Upper lobe of right lung (tissue), 1 donor: ENCODE results near the gene GRM5. TPM values are rescaled to one million over a fixed set of nuclear protein-coding genes. Genes with fewer than 3 reads are reported as not detected.
"Not testable (repeated sequence)": the region's sequence is repeated elsewhere in the genome, so short reads cannot be mapped to it uniquely, and the experiment has no call there.

Experiments
- ATAC-seq: fragments of 200-7000 bp; cut with Tn5 transposase; one replicate; pipeline ENCODE4 v1.9.1; 2020; ENCODE audit warnings: mild to moderate bottlenecking, moderate library complexity
- DNase-seq: peaks from one replicate; pipeline ENCODE4 v3.0.0-alpha.2; 2020
- H3K27ac ChIP-seq: fragments of 200-600 bp; one replicate; pipeline ENCODE4 v1.8.0; 2022
- H3K27me3 ChIP-seq: fragments of 200-600 bp; one replicate; pipeline ENCODE4 v1.8.0; 2022; ENCODE audit warnings: mild to moderate bottlenecking
- H3K36me3 ChIP-seq: fragments of 200-600 bp; one replicate; pipeline ENCODE4 v1.8.0; 2022
- H3K4me1 ChIP-seq: fragments of 200-600 bp; one replicate; pipeline ENCODE4 v1.8.0; 2022
- H3K4me3 ChIP-seq: fragments of 200-600 bp; one replicate; pipeline ENCODE4 v1.8.0; 2022; ENCODE audit warnings: mild to moderate bottlenecking
- H3K9me3 ChIP-seq: fragments of 200-600 bp; one replicate; pipeline ENCODE4 v1.8.0; 2022
- CTCF ChIP-seq: fragments of 200-600 bp; IDR thresholded peaks from one replicate; pipeline ENCODE4 v1.8.0; 2022; ENCODE audit warnings: antibody characterized with exemption
- intact Hi-C: fragments of 100-400 bp; cut with DNase I; formaldehyde crosslinking; loops from one replicate; pipeline ENCODE4 v1.11.0; 2022
- total RNA-seq: library from RNA; stranded (reverse); fragmentation: NEBNext Ultra II Directional; extraction: Animal tissue kit (Norgen Biotek cat#: 25700); gene quantifications from one replicate; pipeline ENCODE4 v1.2.1, GENCODE V29; 2021
- donor health status: DM: no; HTN: yes; CAD: no; lungs with severe emphysema.

Gene GRM5
- total RNA-seq, 1 donor from 2014 or later = 0.06 TPM

- Histone ChIP-seq H3K27me3 (no peaks in the 10 kb centered on the region), H3K27ac (no peak overlapping the region), H3K36me3 (no peaks in the 10 kb centered on the region), H3K9me3 (no peaks in the 10 kb centered on the region), H3K4me3 (no peak overlapping the region), H3K4me1 (no peaks in the 10 kb centered on the region)
- ATAC-seq = no peak
- intact Hi-C loops = no loop called here
- DNase-seq = no peak
- no peak for TF ChIP-seq CTCF
Measured at GRCh38 chr11:88950975-88951374, 114.8 kb downstream of the GRM5 start.

GRCh38 chr11:88948908-88949307, 116.9 kb downstream of the GRM5 start:
- DNase-seq, intact Hi-C loops, H3K4me3 ChIP-seq, ATAC-seq, H3K27me3 ChIP-seq, H3K4me1 ChIP-seq, H3K27ac ChIP-seq, H3K36me3 ChIP-seq, H3K9me3 ChIP-seq: not testable (repeated sequence)

- ATAC-seq, intact Hi-C loops, H3K4me1 ChIP-seq, DNase-seq, H3K36me3 ChIP-seq, H3K4me3 ChIP-seq, H3K9me3 ChIP-seq, H3K27ac ChIP-seq, H3K27me3 ChIP-seq: not testable (repeated sequence)
Measured at GRCh38 chr11:88947843-88948572, 117.8 kb downstream of the GRM5 start.

GRCh38 chr11:88929665-88930064, 136.1 kb downstream of the GRM5 start:
- H3K4me1 ChIP-seq, intact Hi-C loops, DNase-seq, H3K27ac ChIP-seq, ATAC-seq, H3K36me3 ChIP-seq, H3K4me3 ChIP-seq, H3K9me3 ChIP-seq, H3K27me3 ChIP-seq: not testable (repeated sequence)

- H3K36me3 ChIP-seq, H3K4me3 ChIP-seq, H3K4me1 ChIP-seq, intact Hi-C loops, ATAC-seq, H3K9me3 ChIP-seq, H3K27ac ChIP-seq, DNase-seq, H3K27me3 ChIP-seq: not testable (repeated sequence)
Measured at GRCh38 chr11:88917065-88917464, 148.7 kb downstream of the GRM5 start.

GRCh38 chr11:88909500-88909899, 156.3 kb downstream of the GRM5 start:
- no peak for ATAC-seq
- TF ChIP-seq CTCF = no peak
- H3K4me1 ChIP-seq = no peaks in the 10 kb centered on the region
- H3K9me3 ChIP-seq = no peaks in the 10 kb centered on the region
- no peak overlapping the region for H3K27ac ChIP-seq
- no peaks in the 10 kb centered on the region for H3K36me3 ChIP-seq
- intact Hi-C loops = no loop called here
- DNase-seq = no peak
- no peaks in the 10 kb centered on the region for H3K27me3 ChIP-seq
- H3K4me3 ChIP-seq = no peak overlapping the region

- ATAC-seq, intact Hi-C loops, H3K9me3 ChIP-seq: not testable (repeated sequence)
Measured at GRCh38 chr11:88901436-88901835, 164.3 kb downstream of the GRM5 start.

GRCh38 chr11:88888855-88889254, 176.9 kb downstream of the GRM5 start:
- ATAC-seq, H3K9me3 ChIP-seq, DNase-seq, H3K27me3 ChIP-seq, H3K4me3 ChIP-seq, H3K36me3 ChIP-seq, intact Hi-C loops, H3K4me1 ChIP-seq, H3K27ac ChIP-seq: not testable (repeated sequence)

More at GRCh38 chr11:88901436-88901835, 164.3 kb downstream of the GRM5 start:
- H3K4me3 ChIP-seq, H3K36me3 ChIP-seq, H3K4me1 ChIP-seq, H3K27me3 ChIP-seq, H3K27ac ChIP-seq, DNase-seq: not testable (repeated sequence)

GRCh38 chr11:88886796-88887195, 179.0 kb downstream of the GRM5 start:
- Histone ChIP-seq H3K4me3 (no peak overlapping the region), H3K4me1 (no peaks in the 10 kb centered on the region), H3K27me3 (no peaks in the 10 kb centered on the region), H3K36me3 (no peaks in the 10 kb centered on the region), H3K9me3 (no peaks in the 10 kb centered on the region), H3K27ac (no peak overlapping the region)
- DNase-seq (no peak), ATAC-seq (no peak)
- intact Hi-C loops = no loop called here
- TF ChIP-seq CTCF = no peak

- H3K9me3 ChIP-seq, H3K27ac ChIP-seq, H3K27me3 ChIP-seq, H3K36me3 ChIP-seq, H3K4me3 ChIP-seq, H3K4me1 ChIP-seq, ATAC-seq, DNase-seq, intact Hi-C loops: not testable (repeated sequence)
Measured at GRCh38 chr11:88882800-88883199, 183.0 kb downstream of the GRM5 start.
